OCI-LY1 (cell line): ENCODE data around the gene PPP4R1.

Source experiments
- H2AFZ ChIP-seq: fragments of 200-600 bp; sonication (generic), shearing (Covaris generic); 2 replicates; pipeline ENCODE4 v1.6.0; 2014; ENCODE audit warnings: antibody characterized with exemption, mild to moderate bottlenecking, low read length
- H3F3A ChIP-seq: fragments of 200-600 bp; sonication (generic), shearing (Covaris generic); 2 replicates; pipeline ENCODE4 v1.6.0; 2014; ENCODE audit warnings: mild to moderate bottlenecking, antibody characterized with exemption, low read length, moderate library complexity; ENCODE audit not compliant: insufficient read depth
- H3K27ac ChIP-seq: fragments of 200-600 bp; sonication (generic); 2 replicates; pipeline ENCODE4 v1.5.1; 2014; ENCODE audit warnings: low read length, mixed run types, mild to moderate bottlenecking, low read depth; ENCODE audit not compliant: poor library complexity, severe bottlenecking
- H3K27me3 ChIP-seq: fragments of 200-600 bp; sonication (generic); 2 replicates; pipeline ENCODE4 v1.6.0; 2014; ENCODE audit warnings: antibody characterized with exemption, mild to moderate bottlenecking, low read length, moderate library complexity; ENCODE audit not compliant: insufficient read depth
- H3K36me3 ChIP-seq: fragments of 200-600 bp; sonication (generic); 2 replicates; pipeline ENCODE4 v1.6.1; 2014; ENCODE audit warnings: mild to moderate bottlenecking, antibody characterized with exemption, low read length, moderate library complexity, mixed read lengths; ENCODE audit not compliant: insufficient read depth
- H3K4me1 ChIP-seq: fragments of 200-600 bp; sonication (generic); 2 replicates; pipeline ENCODE4 v1.5.1; 2014; ENCODE audit warnings: mild to moderate bottlenecking, low read length, moderate library complexity; ENCODE audit not compliant: insufficient read depth, severe bottlenecking
- H3K4me2 ChIP-seq: fragments of 200-600 bp; sonication (generic), shearing (Covaris generic); 2 replicates; pipeline ENCODE4 v1.6.1; 2014; ENCODE audit warnings: low read length
- H3K4me3 ChIP-seq: fragments of 200-600 bp; sonication (generic); 2 replicates; pipeline ENCODE4 v1.5.1; 2014; ENCODE audit warnings: low read length, low read depth, mild to moderate bottlenecking, mixed read lengths; ENCODE audit not compliant: poor library complexity, severe bottlenecking
- H3K79me2 ChIP-seq: fragments of 200-600 bp; shearing (Covaris generic); 2 replicates; pipeline ENCODE4 v1.6.1; 2016; ENCODE audit warnings: mixed run types, low read length, mixed read lengths; ENCODE audit not compliant: insufficient read depth
- H3K9ac ChIP-seq: fragments of 200-600 bp; sonication (generic), shearing (Covaris generic); 2 replicates; pipeline ENCODE4 v1.6.1; 2014; ENCODE audit warnings: mild to moderate bottlenecking, low read length, mixed read lengths
- H3K9me2 ChIP-seq: fragments of 200-600 bp; sonication (generic), shearing (Covaris generic); 2 replicates; pipeline ENCODE4 v1.6.1; 2014; ENCODE audit warnings: low read depth, mild to moderate bottlenecking, low read length, mixed read lengths
- H3K9me3 ChIP-seq: fragments of 200-600 bp; shearing (Covaris generic); 2 replicates; pipeline ENCODE4 v1.6.1; 2014; ENCODE audit warnings: low read length, mixed read lengths
- H4K20me1 ChIP-seq: fragments of 200-600 bp; sonication (generic), shearing (Covaris generic); 2 replicates; pipeline ENCODE4 v1.6.0; 2016; ENCODE audit warnings: mild to moderate bottlenecking, low read length; ENCODE audit not compliant: insufficient read depth
- EZH2 ChIP-seq: fragments of 200-600 bp; sonication (generic), shearing (Covaris generic); IDR thresholded peaks from 2 replicates; pipeline ENCODE4 v1.8.0; 2017; ENCODE audit warnings: borderline replicate concordance, mixed run types, mild to moderate bottlenecking, antibody characterized with exemption, low read length, moderate library complexity, mixed read lengths
- TF ChIP-seq, protein P1 (sequence below): fragments of 200-600 bp; sonication (generic), shearing (Covaris generic); IDR thresholded peaks from 2 replicates; pipeline ENCODE4 v1.5.1; 2017; ENCODE audit warnings: mild to moderate bottlenecking, antibody characterized with exemption, low read length, moderate library complexity, mixed read lengths

Gene PPP4R1

GRCh38 chr18:9638886-9639285, 24.5 kb upstream of the PPP4R1 start:
- no peak for TF ChIP-seq EZH2
- TF ChIP-seq, protein P1, sequence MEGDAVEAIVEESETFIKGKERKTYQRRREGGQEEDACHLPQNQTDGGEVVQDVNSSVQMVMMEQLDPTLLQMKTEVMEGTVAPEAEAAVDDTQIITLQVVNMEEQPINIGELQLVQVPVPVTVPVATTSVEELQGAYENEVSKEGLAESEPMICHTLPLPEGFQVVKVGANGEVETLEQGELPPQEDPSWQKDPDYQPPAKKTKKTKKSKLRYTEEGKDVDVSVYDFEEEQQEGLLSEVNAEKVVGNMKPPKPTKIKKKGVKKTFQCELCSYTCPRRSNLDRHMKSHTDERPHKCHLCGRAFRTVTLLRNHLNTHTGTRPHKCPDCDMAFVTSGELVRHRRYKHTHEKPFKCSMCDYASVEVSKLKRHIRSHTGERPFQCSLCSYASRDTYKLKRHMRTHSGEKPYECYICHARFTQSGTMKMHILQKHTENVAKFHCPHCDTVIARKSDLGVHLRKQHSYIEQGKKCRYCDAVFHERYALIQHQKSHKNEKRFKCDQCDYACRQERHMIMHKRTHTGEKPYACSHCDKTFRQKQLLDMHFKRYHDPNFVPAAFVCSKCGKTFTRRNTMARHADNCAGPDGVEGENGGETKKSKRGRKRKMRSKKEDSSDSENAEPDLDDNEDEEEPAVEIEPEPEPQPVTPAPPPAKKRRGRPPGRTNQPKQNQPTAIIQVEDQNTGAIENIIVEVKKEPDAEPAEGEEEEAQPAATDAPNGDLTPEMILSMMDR = no peak
- Histone ChIP-seq H3F3A (no peaks in the 10 kb centered on the region), H3K27ac (no peak overlapping the region), H4K20me1 (no peaks in the 10 kb centered on the region), H3K9ac (no peak overlapping the region), H3K4me1 (no peaks in the 10 kb centered on the region), H3K27me3 (no peaks in the 10 kb centered on the region), H2AFZ (no peak overlapping the region), H3K79me2 (no peaks in the 10 kb centered on the region), H3K9me3 (no peaks in the 10 kb centered on the region), H3K36me3 (no peaks in the 10 kb centered on the region), H3K4me3 (no peak overlapping the region), H3K9me2 (no peaks in the 10 kb centered on the region), H3K4me2 (no peak overlapping the region)

DNA sequence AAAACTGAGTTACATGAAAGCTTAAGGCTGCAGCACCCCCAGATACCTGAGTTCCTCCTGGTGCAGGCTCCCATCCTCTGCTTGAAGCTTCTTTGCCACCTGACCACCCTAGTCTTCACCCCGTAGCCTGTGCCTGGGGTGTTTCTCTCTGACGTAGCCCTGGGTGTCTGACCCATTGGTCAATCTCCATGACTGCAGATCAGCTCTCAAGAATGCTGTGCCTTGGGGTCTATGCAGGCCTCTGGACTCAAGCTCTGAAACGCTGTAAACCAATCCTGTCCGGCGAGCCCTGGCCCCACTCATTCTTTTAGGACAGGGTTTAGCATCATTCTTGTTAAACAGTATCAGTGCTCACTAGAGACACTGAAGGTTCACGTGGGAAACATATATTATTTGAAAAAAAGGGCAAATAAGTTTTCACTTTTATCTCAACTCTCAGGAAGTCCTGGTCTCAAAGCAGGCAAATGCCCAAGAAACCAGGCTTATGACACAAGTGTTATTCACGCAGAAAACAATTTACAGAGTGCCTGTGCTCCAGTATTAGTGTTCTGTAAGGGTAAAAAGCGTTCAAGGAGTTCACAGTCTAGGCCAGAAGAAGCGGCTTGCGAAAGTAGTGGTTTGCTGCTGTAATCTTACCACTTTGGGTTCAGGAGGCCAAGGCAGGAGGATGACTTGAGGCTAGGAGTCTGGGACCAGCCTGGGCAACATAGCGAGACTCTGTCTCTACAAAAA, 22.8 kb upstream of the PPP4R1 start:
- Histone ChIP-seq H3K4me3 (no peak overlapping the region), H2AFZ (no peak overlapping the region), H3K27me3 (no peaks in the 10 kb centered on the region), H4K20me1 (no peaks in the 10 kb centered on the region), H3K4me2 (no peak overlapping the region), H3K9me2 (no peaks in the 10 kb centered on the region), H3F3A (no peaks in the 10 kb centered on the region), H3K36me3 (no peaks in the 10 kb centered on the region), H3K79me2 (no peaks in the 10 kb centered on the region), H3K9ac (no peak overlapping the region), H3K4me1 (no peaks in the 10 kb centered on the region), H3K27ac (no peak overlapping the region), H3K9me3 (no peaks in the 10 kb centered on the region)
- TF ChIP-seq, protein P1 = no peak
- no peak for TF ChIP-seq EZH2

- Histone ChIP-seq H3K4me1 (no peaks in the 10 kb centered on the region), H3F3A (no peaks in the 10 kb centered on the region), H3K27ac (no peak overlapping the region), H3K9me2 (no peaks in the 10 kb centered on the region), H3K79me2 (no peaks in the 10 kb centered on the region), H3K9ac (no peak overlapping the region), H3K9me3 (no peaks in the 10 kb centered on the region), H3K36me3 (no peaks in the 10 kb centered on the region), H4K20me1 (no peaks in the 10 kb centered on the region), H3K27me3 (no peaks in the 10 kb centered on the region), H3K4me2 (no peak overlapping the region), H3K4me3 (no peak overlapping the region), H2AFZ (no peak overlapping the region)
- TF ChIP-seq, protein P1 = no peak
- TF ChIP-seq EZH2 = no peak
These were observed 20.5 kb upstream of the PPP4R1 start for GRCh38 chr18:9634856-9635255.
